Activated naive CD4-positive, alpha-beta T cell treated with anti-CD3 and anti-CD28 coated beads, Interleukin-2, amount 50 U/mL, for 72 hours (primary cell): ENCODE results near the gene DRC1. TPM values are rescaled to one million over a fixed set of nuclear protein-coding genes. Genes with fewer than 3 reads are reported as not detected.

ENCODE experiments used
- ATAC-seq, 2 donors: fragments of 150-1000 bp; cut with Tn5 transposase; 2 replicates each; pipeline ENCODE4 v1.10.0; 2021; ENCODE audit warnings: mild to moderate bottlenecking in 2 of 2, moderate library complexity in 2 of 2
- DNase-seq, 2 donors: peaks; one replicate each; pipeline ENCODE4 v3.0.0; 2021 to 2022; ENCODE audit warnings: low spot score in 2 of 2
- H3K27ac Mint-ChIP-seq, 2 donors: one replicate each; pipeline ENCODE4 v1.8.0; 2022; ENCODE audit warnings: mild to moderate bottlenecking in 2 of 2, mixed read lengths in 2 of 2
- H3K36me3 Mint-ChIP-seq, 2 donors: one replicate each; pipeline ENCODE4 v1.8.0; 2022; ENCODE audit warnings: mixed read lengths in 2 of 2
- H3K9me3 Mint-ChIP-seq, 2 donors: one replicate each; pipeline ENCODE4 v1.8.0; 2022; ENCODE audit warnings: mixed read lengths in 2 of 2
- total RNA-seq, 2 donors: library from RNA; stranded (reverse); gene quantifications; one replicate each; pipeline ENCODE4 v1.2.3, GENCODE V29; 2022

The DRC1 gene
- total RNA-seq, 2 donors from 2014 or later, result not detected

GRCh38 chr2:26477126-26477910, 75.6 kb downstream of the DRC1 start:
- ATAC-seq (peak; percentile 62 to 78), DNase-seq (no peak)
- Mint-ChIP-seq H3K27ac (peak overlapping the region in 1 of 2 donors; percentile 5), H3K36me3 (no peaks in the 10 kb centered on the region), H3K9me3 (no peaks in the 10 kb centered on the region)

GRCh38 chr2:26477911-26478253, 76.2 kb downstream of the DRC1 start, which contains the start of gene OTOF:
Gene OTOF (minus strand): TSS chr2:26478124.
- ATAC-seq, result peak; percentile 8 to 21
- no peak for DNase-seq
- peak within 1 kb of the TSS in 1 of 2 donors; percentile 5 for H3K27ac Mint-ChIP-seq
- H3K36me3 Mint-ChIP-seq, result no peaks in the 10 kb centered on the region
- no peaks in the 10 kb centered on the region for H3K9me3 Mint-ChIP-seq

GRCh38 chr2:26478366-26478765, 76.6 kb downstream of the DRC1 start:
- H3K36me3 Mint-ChIP-seq, result no peaks in the 10 kb centered on the region
- no peak for ATAC-seq
- H3K9me3 Mint-ChIP-seq, result no peaks in the 10 kb centered on the region

GRCh38 chr2:26479131-26479788, 77.5 kb downstream of the DRC1 start:
- no peaks in the 10 kb centered on the region for H3K9me3 Mint-ChIP-seq
- no peak for ATAC-seq
- no peak overlapping the region for H3K27ac Mint-ChIP-seq
- H3K36me3 Mint-ChIP-seq, result no peaks in the 10 kb centered on the region
- no peak for DNase-seq

More at GRCh38 chr2:26478366-26478765, 76.6 kb downstream of the DRC1 start:
- no peak for DNase-seq
- H3K27ac Mint-ChIP-seq, result no peak overlapping the region

GRCh38 chr2:26479789-26480565, 78.3 kb downstream of the DRC1 start:
- H3K36me3 Mint-ChIP-seq, result no peaks in the 10 kb centered on the region
- H3K9me3 Mint-ChIP-seq, result no peaks in the 10 kb centered on the region
- DNase-seq (no peak), ATAC-seq (no peak)
- no peak overlapping the region for H3K27ac Mint-ChIP-seq

- Mint-ChIP-seq H3K36me3 (no peaks in the 10 kb centered on the region), H3K27ac (peak overlapping the region in 1 of 2 donors; percentile 24), H3K9me3 (no peaks in the 10 kb centered on the region)
- ATAC-seq (no peak), DNase-seq (no peak)
These were observed 79.1 kb downstream of the DRC1 start for GRCh38 chr2:26480566-26481423.

- DNase-seq, result no peak
- H3K36me3 Mint-ChIP-seq, result no peaks in the 10 kb centered on the region
- H3K9me3 Mint-ChIP-seq, result no peaks in the 10 kb centered on the region
- ATAC-seq, result no peak
- H3K27ac Mint-ChIP-seq, result peak overlapping the region in 1 of 2 donors; percentile 24
These were observed 80.0 kb downstream of the DRC1 start for GRCh38 chr2:26481706-26482105.

- DNase-seq (no peak), ATAC-seq (no peak)
- no peaks in the 10 kb centered on the region for H3K36me3 Mint-ChIP-seq
- no peaks in the 10 kb centered on the region for H3K9me3 Mint-ChIP-seq
- H3K27ac Mint-ChIP-seq, result peak overlapping the region in 1 of 2 donors; percentile 52
These were observed 80.7 kb downstream of the DRC1 start for GRCh38 chr2:26482211-26483026.

- ATAC-seq (no peak), DNase-seq (no peak)
- Mint-ChIP-seq H3K9me3 (no peaks in the 10 kb centered on the region), H3K36me3 (no peaks in the 10 kb centered on the region), H3K27ac (no peak overlapping the region)
These were observed 81.3 kb downstream of the DRC1 start for GRCh38 chr2:26483027-26483326.

GRCh38 chr2:26483516-26483915, 81.8 kb downstream of the DRC1 start:
- H3K27ac Mint-ChIP-seq, result no peak overlapping the region
- ATAC-seq (no peak), DNase-seq (no peak)
- no peaks in the 10 kb centered on the region for H3K9me3 Mint-ChIP-seq
- H3K36me3 Mint-ChIP-seq, result no peaks in the 10 kb centered on the region

- Mint-ChIP-seq H3K36me3 (no peaks in the 10 kb centered on the region), H3K9me3 (no peaks in the 10 kb centered on the region), H3K27ac (no peak overlapping the region)
- no peak for ATAC-seq
- DNase-seq, result no peak
These were observed 82.3 kb downstream of the DRC1 start for GRCh38 chr2:26483957-26484565.

- Mint-ChIP-seq H3K36me3 (no peaks in the 10 kb centered on the region), H3K27ac (no peak overlapping the region), H3K9me3 (no peaks in the 10 kb centered on the region)
- no peak for DNase-seq
- ATAC-seq, result no peak
These were observed 82.9 kb downstream of the DRC1 start for GRCh38 chr2:26484579-26484978.

- no peak for ATAC-seq
- Mint-ChIP-seq H3K36me3 (no peaks in the 10 kb centered on the region), H3K9me3 (no peaks in the 10 kb centered on the region)
These were observed 83.4 kb downstream of the DRC1 start for GRCh38 chr2:26485099-26485498.

GRCh38 chr2:26485725-26486418, 84.2 kb downstream of the DRC1 start:
- H3K9me3 Mint-ChIP-seq, result no peaks in the 10 kb centered on the region
- peak overlapping the region in 1 of 2 donors; percentile 3 for H3K27ac Mint-ChIP-seq
- H3K36me3 Mint-ChIP-seq, result no peaks in the 10 kb centered on the region
- ATAC-seq (no peak), DNase-seq (no peak)

More at GRCh38 chr2:26485099-26485498, 83.4 kb downstream of the DRC1 start:
- peak overlapping the region in 1 of 2 donors; percentile 3 for H3K27ac Mint-ChIP-seq
- DNase-seq, result no peak

- ATAC-seq (peak in 1 of 2 donors; percentile 17), DNase-seq (no peak)
- Mint-ChIP-seq H3K9me3 (no peaks in the 10 kb centered on the region), H3K27ac (peak overlapping the region in 1 of 2 donors; percentile 8), H3K36me3 (no peaks in the 10 kb centered on the region)
These were observed 85.1 kb downstream of the DRC1 start for GRCh38 chr2:26486789-26487188.
